DMS53 treated with DMSO at 0.1 percent for 48 hours (cell line): Measurements from ENCODE around the gene IFIT1.
"Not testable (repeated sequence)": the region's sequence is repeated elsewhere in the genome, so short reads cannot be mapped to it uniquely, and the experiment has no call there.

Source experiments
- DNase-seq: peaks from one replicate; lab custom pipeline; 2025; ENCODE audit not compliant: unreplicated experiment; lab: John Stamatoyannopoulos, UW

Gene IFIT1

DNA sequence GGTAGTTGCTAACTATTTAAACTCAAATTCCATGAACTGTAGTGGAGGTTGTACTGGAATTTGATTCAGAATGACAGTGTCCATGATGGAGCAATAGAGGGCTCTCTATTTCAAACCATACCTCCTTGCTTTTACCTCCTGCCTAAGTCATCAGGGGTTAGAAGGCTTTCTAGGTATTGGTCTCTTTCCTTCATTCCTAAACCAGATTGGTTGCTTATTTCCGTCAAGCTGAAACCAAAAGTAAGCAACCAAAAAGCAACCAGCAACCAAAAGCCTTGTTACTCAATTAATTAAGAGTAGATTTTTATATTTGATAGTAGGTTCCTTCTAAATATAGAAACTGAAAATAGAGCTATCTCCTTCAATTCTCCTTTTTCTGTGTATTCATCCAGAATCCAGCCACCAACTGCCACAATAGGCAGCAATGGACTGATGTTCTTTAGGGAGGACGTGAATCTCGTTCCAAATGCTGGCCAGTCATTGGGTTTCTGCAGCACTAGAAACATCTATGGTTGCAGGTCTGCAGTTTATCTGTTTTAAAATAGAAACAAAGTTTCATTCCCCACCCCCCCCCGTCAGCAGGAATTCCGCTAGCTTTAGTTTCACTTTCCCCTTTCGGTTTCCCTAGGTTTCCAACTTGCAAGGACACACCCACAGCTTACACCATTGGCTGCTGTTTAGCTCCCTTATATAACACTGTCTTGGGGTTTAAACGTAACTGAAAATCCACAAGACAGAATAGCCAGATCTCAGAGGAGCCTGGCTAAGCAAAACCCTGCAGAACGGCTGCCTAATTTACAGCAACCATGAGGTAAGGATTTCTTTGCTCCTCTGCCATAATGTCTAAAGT, at the start of gene IFIT1:
Gene IFIT1 (plus strand): TSS at position 717 of the 850 bp plus-strand sequence. CDS start 90 bp downstream, at position 807.
- DNase-seq, result peak; percentile 54

- DNase-seq, result no peak
Observed at GRCh38 chr10:89343089-89343767, 49.2 kb upstream of the IFIT1 start.

- no peak for DNase-seq
Observed at GRCh38 chr10:89344156-89344555, 48.3 kb upstream of the IFIT1 start.

DNA sequence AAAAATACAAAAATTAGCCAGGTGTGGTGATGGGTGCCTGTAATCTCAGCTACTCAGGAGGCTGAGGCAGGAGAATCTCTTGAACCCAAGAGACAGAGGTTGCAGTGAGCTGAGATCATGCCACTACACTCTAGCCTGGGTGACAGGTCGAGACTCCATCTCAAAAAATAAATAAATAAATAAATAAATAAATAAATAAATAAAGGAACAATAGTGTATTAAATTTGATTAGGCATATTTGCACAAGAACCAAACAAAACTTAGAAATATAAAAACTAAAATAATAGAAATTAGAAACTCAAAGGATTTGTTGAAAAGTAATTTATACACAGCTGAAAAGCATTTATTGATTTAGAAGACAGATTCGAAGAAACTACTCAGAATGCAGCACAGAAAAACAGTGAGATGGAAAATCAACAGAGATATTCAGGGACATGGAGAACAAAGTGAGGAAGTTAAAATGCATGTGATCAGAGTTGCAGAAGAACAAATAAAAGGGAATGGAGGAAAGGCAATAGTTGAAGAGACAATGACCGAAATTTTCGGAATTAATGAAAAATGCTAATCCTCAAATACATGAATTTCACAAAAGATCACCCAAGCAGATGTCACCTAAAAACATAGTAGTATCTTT, 46.9 kb upstream of the IFIT1 start:
- DNase-seq, result no peak

- DNase-seq, result no peak
Observed at GRCh38 chr10:89346405-89347254, 45.8 kb upstream of the IFIT1 start.

GRCh38 chr10:89347701-89348457, 44.5 kb upstream of the IFIT1 start:
- DNase-seq, result no peak

- DNase-seq, result no peak
Observed at GRCh38 chr10:89348481-89348880, 43.9 kb upstream of the IFIT1 start.

DNA sequence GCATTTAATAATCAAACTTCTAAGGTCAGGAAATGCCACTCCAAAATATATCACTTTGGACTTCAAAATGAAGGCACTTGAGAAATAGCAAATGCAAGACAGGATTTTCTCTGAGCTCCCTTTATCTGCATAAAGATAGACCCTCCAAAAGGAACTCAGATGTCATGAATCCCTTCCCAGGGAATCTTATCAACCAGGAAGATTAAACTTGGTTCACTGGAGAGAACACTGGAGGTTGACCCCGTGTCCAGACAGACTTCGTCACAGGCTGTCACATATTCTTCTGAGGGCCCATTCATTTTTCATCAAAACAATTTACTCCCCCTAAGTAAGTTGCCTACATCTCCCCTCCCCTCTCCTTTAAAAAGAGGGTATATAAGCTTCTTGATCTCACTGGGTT, 43.4 kb upstream of the IFIT1 start:
- no peak for DNase-seq

- not testable (repeated sequence) for DNase-seq
Observed at GRCh38 chr10:89350631-89351315, 41.6 kb upstream of the IFIT1 start.

DNA sequence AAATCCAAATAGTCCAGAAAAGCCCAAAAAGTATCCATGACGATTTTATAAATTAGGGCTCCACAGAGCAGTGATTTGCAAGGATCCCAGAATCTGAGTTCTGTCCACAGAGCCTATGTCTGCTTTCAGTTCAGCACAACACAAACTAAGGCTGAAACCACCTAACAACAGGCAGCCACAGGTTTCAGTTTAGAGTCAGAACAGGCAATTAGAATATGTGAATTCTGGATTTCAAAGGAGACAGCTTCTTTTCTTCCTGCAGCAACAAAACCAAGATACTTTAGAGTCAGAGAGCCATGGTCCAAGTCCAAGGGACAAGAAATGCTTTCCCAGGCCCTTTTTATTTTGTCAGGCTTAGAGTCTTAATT, 41.0 kb upstream of the IFIT1 start:
- no peak for DNase-seq

DNA sequence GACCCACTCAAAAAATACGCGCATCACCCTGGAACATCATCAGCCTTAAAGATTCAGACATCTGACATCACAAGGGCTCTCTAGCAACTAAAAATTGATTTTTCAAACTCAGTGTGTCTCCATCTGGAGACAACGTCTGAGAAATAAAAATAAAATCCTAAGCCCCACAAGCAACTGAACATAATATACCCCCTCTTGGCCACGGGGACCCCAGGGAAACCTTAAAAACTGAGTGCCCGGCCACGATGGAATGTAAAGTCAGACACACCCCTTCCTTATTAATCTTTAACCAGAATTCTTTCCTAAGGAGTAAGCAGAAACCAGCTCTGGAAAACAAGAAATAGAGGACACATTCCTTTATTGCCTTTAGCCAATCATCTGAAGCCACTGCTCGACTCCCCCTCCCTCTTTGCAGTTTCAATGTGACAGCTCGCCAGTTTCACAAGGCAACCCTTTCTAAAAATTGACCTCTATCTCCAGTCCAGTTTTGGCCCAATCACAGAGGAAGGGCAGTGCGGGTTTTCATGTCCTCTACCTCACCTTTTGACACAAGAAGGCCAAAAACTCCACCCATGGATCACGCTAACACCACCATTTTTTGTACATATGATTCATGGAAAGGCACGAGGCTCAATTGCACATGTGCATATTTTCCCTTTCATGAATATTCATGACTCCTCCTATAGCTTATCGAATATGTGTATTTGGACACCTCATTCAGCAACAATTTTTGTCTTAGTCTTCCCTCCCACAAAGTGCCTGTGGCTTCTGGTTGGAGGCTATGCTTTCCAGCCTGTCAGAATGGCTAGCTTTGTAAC, 40.4 kb upstream of the IFIT1 start:
- DNase-seq, result no peak

DNA sequence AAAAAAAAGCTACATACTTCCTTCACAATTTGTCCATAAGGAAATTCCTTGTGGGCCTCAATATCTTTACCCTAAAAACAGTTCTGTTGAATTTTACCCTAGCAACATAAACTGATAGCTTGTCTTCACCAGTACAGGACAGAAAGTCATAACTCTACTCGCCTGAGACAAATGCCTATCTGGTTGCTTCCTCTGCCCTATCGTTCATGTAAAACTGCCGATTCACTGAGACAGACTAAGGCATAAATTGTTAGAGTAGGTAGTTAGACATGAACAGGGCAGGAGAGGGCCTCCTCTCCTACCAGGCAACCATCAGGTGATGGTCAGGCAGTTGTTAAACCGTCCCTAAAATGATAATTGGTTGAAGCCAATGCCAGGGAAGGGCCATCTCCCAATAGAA, 39.6 kb upstream of the IFIT1 start:
- no peak for DNase-seq

GRCh38 chr10:89355394-89355931, 37.0 kb upstream of the IFIT1 start:
- DNase-seq, result no peak

- no peak for DNase-seq
Observed at GRCh38 chr10:89357096-89357495, 35.3 kb upstream of the IFIT1 start.

GRCh38 chr10:89357975-89358374, 34.4 kb upstream of the IFIT1 start:
- no peak for DNase-seq

- peak; percentile 21 for DNase-seq
Observed at GRCh38 chr10:89360157-89360556, 32.3 kb upstream of the IFIT1 start.

GRCh38 chr10:89362929-89363328, 29.5 kb upstream of the IFIT1 start:
- no peak for DNase-seq

DNA sequence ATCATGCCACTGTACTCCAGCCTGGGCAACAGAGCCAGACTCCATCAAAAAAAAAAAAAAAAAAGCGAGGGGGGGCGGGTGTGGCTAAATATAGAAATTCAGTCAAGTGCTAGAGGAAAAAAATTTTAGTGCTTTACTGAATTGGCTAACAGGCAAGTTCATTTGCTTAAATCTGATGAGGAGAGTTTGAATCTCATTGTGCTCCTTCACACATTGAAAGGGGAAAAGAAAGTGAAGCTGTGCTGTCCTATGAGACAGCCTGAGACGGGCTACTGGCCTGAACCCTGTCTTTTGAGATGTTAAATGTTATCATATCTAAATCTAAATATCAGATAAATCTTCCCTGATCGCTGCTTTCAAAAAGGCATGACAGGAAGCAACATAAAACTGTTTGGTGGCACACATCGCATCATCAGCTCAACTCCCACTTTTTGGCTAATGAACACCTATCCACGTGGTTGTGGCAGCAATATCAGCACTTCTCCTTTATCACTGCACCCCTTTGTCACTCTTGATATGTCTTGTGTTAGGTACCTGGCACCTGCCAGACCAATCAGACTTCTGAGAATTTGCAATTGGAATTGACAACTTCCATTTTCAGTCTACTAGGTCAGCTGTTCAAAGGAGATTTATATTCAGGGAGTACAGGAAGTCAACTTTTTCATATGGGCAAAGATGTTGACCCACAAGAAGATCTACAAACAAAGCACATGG, 28.5 kb upstream of the IFIT1 start:
- no peak for DNase-seq
